Right lobe of liver (tissue), 4 donors: ENCODE results near the gene EDN1.

Experiments
- POLR2A ChIP-seq: fragments of 450-650 bp; IDR thresholded peaks from one replicate; pipeline ENCODE4 v1.6.1; 2017; ENCODE audit warnings: antibody characterized with exemption, mild to moderate bottlenecking
- TF ChIP-seq, protein P1 (sequence below), 4 donors: fragments of 200-600 bp in 3 of 4; fragments of 450-650 bp in 1 of 4; IDR thresholded peaks; one replicate each; pipeline versions ENCODE4 v1.5.1 to v1.8.0; 2016 to 2022; ENCODE audit warnings: antibody characterized with exemption in 4 of 4, mild to moderate bottlenecking in 2 of 4
- donor health status: DM: no; HTN: no; CAD: no.
- donor health status: DM: no; HTN: no; CAD: no.
- donor health status: DM: no; HTN: yes; CAD: no.

- TF ChIP-seq, protein P1, sequence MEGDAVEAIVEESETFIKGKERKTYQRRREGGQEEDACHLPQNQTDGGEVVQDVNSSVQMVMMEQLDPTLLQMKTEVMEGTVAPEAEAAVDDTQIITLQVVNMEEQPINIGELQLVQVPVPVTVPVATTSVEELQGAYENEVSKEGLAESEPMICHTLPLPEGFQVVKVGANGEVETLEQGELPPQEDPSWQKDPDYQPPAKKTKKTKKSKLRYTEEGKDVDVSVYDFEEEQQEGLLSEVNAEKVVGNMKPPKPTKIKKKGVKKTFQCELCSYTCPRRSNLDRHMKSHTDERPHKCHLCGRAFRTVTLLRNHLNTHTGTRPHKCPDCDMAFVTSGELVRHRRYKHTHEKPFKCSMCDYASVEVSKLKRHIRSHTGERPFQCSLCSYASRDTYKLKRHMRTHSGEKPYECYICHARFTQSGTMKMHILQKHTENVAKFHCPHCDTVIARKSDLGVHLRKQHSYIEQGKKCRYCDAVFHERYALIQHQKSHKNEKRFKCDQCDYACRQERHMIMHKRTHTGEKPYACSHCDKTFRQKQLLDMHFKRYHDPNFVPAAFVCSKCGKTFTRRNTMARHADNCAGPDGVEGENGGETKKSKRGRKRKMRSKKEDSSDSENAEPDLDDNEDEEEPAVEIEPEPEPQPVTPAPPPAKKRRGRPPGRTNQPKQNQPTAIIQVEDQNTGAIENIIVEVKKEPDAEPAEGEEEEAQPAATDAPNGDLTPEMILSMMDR (IDR thresholded peaks at IDR 0.05): no peak
- no peak for TF ChIP-seq POLR2A
These were observed 18.6 kb upstream of the EDN1 start for GRCh38 chr6:12271594-12271993.
